H9 (cell line): ENCODE measurements around the gene SEMA3A. TPM values are rescaled to one million over a fixed set of nuclear protein-coding genes. Genes with fewer than 3 reads are reported as not detected.

Experiments used
- DNase-seq: peaks from one replicate; pipeline ENCODE4 v3.0.0-alpha.2; 2017
- H2AFZ ChIP-seq: one replicate; pipeline ENCODE4 v1.6.1; 2013; ENCODE audit warnings: mild to moderate bottlenecking, low read length, control low read depth, moderate library complexity
- H2AK5ac ChIP-seq: 2 replicates; pipeline ENCODE4 v1.6.1; 2013; ENCODE audit warnings: low read length, control low read depth, mixed read lengths; ENCODE audit not compliant: insufficient read length
- H2BK120ac ChIP-seq: one replicate; pipeline ENCODE4 v1.6.1; 2013; ENCODE audit warnings: low read depth, mild to moderate bottlenecking, low read length, control low read depth, inconsistent platforms; ENCODE audit not compliant: poor library complexity, severe bottlenecking
- H2BK12ac ChIP-seq: 2 replicates; pipeline ENCODE4 v1.6.1; 2013; ENCODE audit warnings: low read length, control low read depth, mixed read lengths, low read depth; ENCODE audit not compliant: insufficient read length
- H2BK15ac ChIP-seq: 2 replicates; pipeline ENCODE4 v1.6.1; 2013; ENCODE audit warnings: low read depth, low read length, control low read depth
- H2BK20ac ChIP-seq: one replicate; pipeline ENCODE4 v1.6.1; 2013; ENCODE audit warnings: low read depth, mild to moderate bottlenecking, low read length, control low read depth, inconsistent platforms; ENCODE audit not compliant: poor library complexity, severe bottlenecking
- H2BK5ac ChIP-seq: 2 replicates; pipeline ENCODE4 v1.6.1; 2013; ENCODE audit warnings: low read length, control low read depth, mixed read lengths; ENCODE audit not compliant: insufficient read length
- H3K14ac ChIP-seq: 2 replicates; pipeline ENCODE4 v1.6.1; 2013; ENCODE audit warnings: low read length, control low read depth; ENCODE audit not compliant: insufficient read depth
- H3K18ac ChIP-seq: 2 replicates; pipeline ENCODE4 v1.6.1; 2013; ENCODE audit warnings: low read depth, mild to moderate bottlenecking, mixed read lengths, low read length, control low read depth; ENCODE audit not compliant: insufficient read length
- H3K23ac ChIP-seq: 2 replicates; pipeline ENCODE4 v1.6.1; 2013; ENCODE audit warnings: low read length, control low read depth, mixed read lengths, low read depth; ENCODE audit not compliant: insufficient read length
- H3K23me2 ChIP-seq: 2 replicates; pipeline ENCODE4 v1.6.1; 2013; ENCODE audit warnings: low read depth, mild to moderate bottlenecking, mixed read lengths, low read length, control low read depth; ENCODE audit not compliant: insufficient read length, poor library complexity, severe bottlenecking
- H3K27ac ChIP-seq: 2 replicates; pipeline ENCODE4 v1.5.1; 2013; ENCODE audit warnings: low read length, control low read depth, mixed read lengths, low read depth; ENCODE audit not compliant: insufficient read length
- H3K27me3 ChIP-seq: 2 replicates; pipeline ENCODE4 v1.6.1; 2013; ENCODE audit warnings: low read length, control low read depth, inconsistent platforms; ENCODE audit not compliant: insufficient read depth
- H3K4ac ChIP-seq: 2 replicates; pipeline ENCODE4 v1.6.1; 2013; ENCODE audit warnings: low read depth, mild to moderate bottlenecking, control low read depth, inconsistent platforms, low read length, moderate library complexity
- H3K4me1 ChIP-seq: 2 replicates; pipeline ENCODE4 v1.6.1; 2013; ENCODE audit warnings: low read length, control low read depth, inconsistent platforms; ENCODE audit not compliant: insufficient read depth
- H3K4me2 ChIP-seq: 2 replicates; pipeline ENCODE4 v1.6.1; 2013; ENCODE audit warnings: low read length, control low read depth, mixed read lengths; ENCODE audit not compliant: insufficient read length, insufficient read depth
- H3K56ac ChIP-seq: 2 replicates; pipeline ENCODE4 v1.6.1; 2013; ENCODE audit warnings: low read depth, mild to moderate bottlenecking, mixed read lengths, low read length, control low read depth; ENCODE audit not compliant: insufficient read length
- H3K79me1 ChIP-seq: 2 replicates; pipeline ENCODE4 v1.6.1; 2013; ENCODE audit warnings: low read depth, mild to moderate bottlenecking, moderate library complexity, low read length, control low read depth, inconsistent platforms; ENCODE audit not compliant: insufficient read depth, poor library complexity, severe bottlenecking
- H3K79me2 ChIP-seq: 2 replicates; pipeline ENCODE4 v1.6.1; 2013; ENCODE audit warnings: low read length, control low read depth, inconsistent platforms; ENCODE audit not compliant: insufficient read depth
- H3K9ac ChIP-seq: 2 replicates; pipeline ENCODE4 v1.6.1; 2013; ENCODE audit warnings: low read length, control low read depth, mixed read lengths; ENCODE audit not compliant: insufficient read length; ENCODE audit errors: extremely low read depth
- H3K9me3 ChIP-seq: one replicate; pipeline ENCODE4 v1.6.1; 2013; ENCODE audit warnings: low read depth, low read length, inconsistent platforms; ENCODE audit not compliant: control insufficient read depth
- H3T11ph ChIP-seq: one replicate; pipeline ENCODE4 v1.6.1; 2013; ENCODE audit warnings: mild to moderate bottlenecking, low read length, control low read depth, inconsistent platforms
- H4K20me1 ChIP-seq: one replicate; pipeline ENCODE4 v1.6.1; 2013; ENCODE audit not compliant: control insufficient read depth, insufficient read length, insufficient read depth
- H4K5ac ChIP-seq: 2 replicates; pipeline ENCODE4 v1.6.1; 2013; ENCODE audit warnings: low read depth, mild to moderate bottlenecking, mixed read lengths, low read length, control low read depth; ENCODE audit not compliant: insufficient read length
- H4K8ac ChIP-seq: replicated peaks from 2 replicates; pipeline ENCODE4 v1.6.1; 2013; ENCODE audit warnings: low read length, control low read depth, mixed read lengths, low read depth; ENCODE audit not compliant: insufficient read length
- H4K91ac ChIP-seq: 2 replicates; pipeline ENCODE4 v1.6.1; 2013; ENCODE audit warnings: low read depth, mild to moderate bottlenecking, moderate library complexity, mixed read lengths, low read length, control low read depth; ENCODE audit not compliant: insufficient read length
- H3K27ac Mint-ChIP-seq, 3 experiments: 2 replicates in 2 of 3; 3 replicates in 1 of 3; pipeline ENCODE4 v1.8.0; 2020 to 2021; ENCODE audit warnings: mixed read lengths in 3 of 3, mild to moderate bottlenecking in 1 of 3, moderate library complexity in 1 of 3
- H3K27me3 Mint-ChIP-seq: 2 replicates; pipeline ENCODE4 v1.8.0; 2021; ENCODE audit warnings: low read depth, mild to moderate bottlenecking, moderate library complexity, mixed read lengths
- H3K36me3 Mint-ChIP-seq, 3 experiments: 2 replicates in 2 of 3; 3 replicates in 1 of 3; pipeline ENCODE4 v1.8.0; 2020 to 2021; ENCODE audit warnings: low read depth in 3 of 3, mixed read lengths in 3 of 3; ENCODE audit not compliant: insufficient read depth in 1 of 3
- H3K4me1 Mint-ChIP-seq, 2 experiments: 2 replicates each; pipeline ENCODE4 v1.8.0; 2020; ENCODE audit warnings: mixed read lengths in 2 of 2
- H3K4me3 Mint-ChIP-seq, 2 experiments: 2 replicates in 1 of 2; 3 replicates in 1 of 2; pipeline ENCODE4 v1.8.0; 2020 to 2021; ENCODE audit warnings: mild to moderate bottlenecking in 2 of 2, mixed read lengths in 2 of 2, moderate library complexity in 1 of 2
- H3K9me3 Mint-ChIP-seq, 2 experiments: 2 replicates in 1 of 2; 3 replicates in 1 of 2; pipeline ENCODE4 v1.8.0; 2020; ENCODE audit warnings: mild to moderate bottlenecking in 2 of 2, mixed read lengths in 2 of 2, moderate library complexity in 1 of 2
- CTCF ChIP-seq: fragments of 200-600 bp; sonication (generic); conservative IDR thresholded peaks from 3 replicates; pipeline ENCODE4 v1.8.0; 2021; ENCODE audit warnings: antibody characterized with exemption, mild to moderate bottlenecking
- WGBS: extraction: QIAGEN DNeasy Blood & Tissue Kit; methylation state at CpG from one replicate; pipeline ENCODE4 v1.1.7; 2013; ENCODE audit warnings: missing lambda C conversion rate, low lambda C conversion rate, mixed read lengths; ENCODE audit not compliant: insufficient read length; ENCODE audit errors: extremely low coverage; 5-methylcytosine and 5-hydroxymethylcytosine counted together
- total RNA-seq: library from RNA; stranded (reverse); gene quantifications from 2 replicates; pipeline ENCODE4 v1.2.1, GENCODE V29; 2021

Gene SEMA3A
- total RNA-seq, 1 experiment from 2014 or later: 60.0 TPM

- no peak overlapping the region for H3K27ac Mint-ChIP-seq
- no peak overlapping the region for H3K4me2 ChIP-seq
- WGBS: no CpG with 5 or more reads among the region's 2 CpGs
- H4K20me1 ChIP-seq: no peaks in the 10 kb centered on the region
- H2BK20ac ChIP-seq: no peak overlapping the region
- no peak overlapping the region for H3K4ac ChIP-seq
- H3K4me3 Mint-ChIP-seq: no peak overlapping the region
- H3K27me3 Mint-ChIP-seq: no peaks in the 10 kb centered on the region; the same call in 1 of the 2 replicates
- no peak for TF ChIP-seq CTCF
- H2BK12ac ChIP-seq: no peak overlapping the region
- no peak overlapping the region for H4K8ac ChIP-seq
- no peak for DNase-seq
- no peak overlapping the region for H2BK5ac ChIP-seq
- no peaks in the 10 kb centered on the region for H3K23me2 ChIP-seq
- no peaks in the 10 kb centered on the region for H3K79me2 ChIP-seq
- H3K27me3 ChIP-seq: no peaks in the 10 kb centered on the region
- no peak overlapping the region for H3K9ac ChIP-seq
- peaks cover 4 to 6% of the 10 kb centered on the region in 2 experiments; a peak in 3 of 4 replicates for H3K4me1 Mint-ChIP-seq
- H3K9me3 Mint-ChIP-seq: no peaks in the 10 kb centered on the region
- H3T11ph ChIP-seq: no peak overlapping the region
- no peaks in the 10 kb centered on the region for H3K79me1 ChIP-seq
- no peaks in the 10 kb centered on the region; the same call in 1 of the 2 replicates for H3K4me1 ChIP-seq
- H2BK15ac ChIP-seq: no peak overlapping the region
- no peak overlapping the region for H2AK5ac ChIP-seq
- H4K5ac ChIP-seq: no peak overlapping the region
- no peak overlapping the region for H2BK120ac ChIP-seq
- H3K18ac ChIP-seq: no peak overlapping the region
- no peak overlapping the region for H2AFZ ChIP-seq
- H3K14ac ChIP-seq: no peak overlapping the region
- no peak overlapping the region for H4K91ac ChIP-seq
- H3K56ac ChIP-seq: no peak overlapping the region
- no peaks in the 10 kb centered on the region for H3K36me3 Mint-ChIP-seq
- no peak overlapping the region for H3K27ac ChIP-seq
- no peak overlapping the region for H3K23ac ChIP-seq
- no peaks in the 10 kb centered on the region for H3K9me3 ChIP-seq
These were observed 242.4 kb downstream of the SEMA3A start for GRCh38 chr7:83952236-83952635.
